Stomach (tissue), 4 donors: ENCODE results near the gene LCN2.

ENCODE experiments used
- CTCF ChIP-seq, 7 experiments: fragments of 450-650 bp in 4 of 7; fragments of 200-600 bp in 3 of 7; sonication (generic) in 3 of 7; IDR thresholded peaks; one replicate each; pipeline ENCODE4 v1.5.1; 2016 to 2019; ENCODE audit warnings: antibody characterized with exemption in 7 of 7, control low read depth in 2 of 7, mild to moderate bottlenecking in 1 of 7
- POLR2AphosphoS5 ChIP-seq, 3 donors: sonication (generic); formaldehyde crosslinking; IDR thresholded peaks; one replicate each; pipeline ENCODE4 v1.6.1; 2016; ENCODE audit warnings: antibody characterized with exemption in 3 of 3

GRCh38 chr9:128109050-128109709 is 40.1 kb upstream of the LCN2 start:
- no peak for TF ChIP-seq CTCF (IDR thresholded peaks at IDR 0.05)
- TF ChIP-seq POLR2AphosphoS5 (IDR thresholded peaks at IDR 0.05), result peak in 1 of 3 donors; percentile 20
